ENCODE data around the gene SEMA3E.
A peak's percentile ranks its signal among the peaks of the same experiment; 100 is the strongest.

The SEMA3E gene

GRCh38 chr7:83552556-83552955, 96.4 kb downstream of the SEMA3E start:
- DNase-seq (ENCODE audit: low read depth), result peak; percentile 52

- DNase-seq (ENCODE audit: low read depth), result no peak
These were observed 98.8 kb downstream of the SEMA3E start for GRCh38 chr7:83550100-83550499.

- DNase-seq (ENCODE audit: low read depth), result no peak
These were observed 100.7 kb downstream of the SEMA3E start for GRCh38 chr7:83548250-83548649.

GRCh38 chr7:83547526-83547925, 101.4 kb downstream of the SEMA3E start:
- no peak for DNase-seq (ENCODE audit: low read depth)

- no peak for DNase-seq (ENCODE audit: low read depth)
These were observed 102.4 kb downstream of the SEMA3E start for GRCh38 chr7:83546586-83546985.

GRCh38 chr7:83541187-83541960, 107.6 kb downstream of the SEMA3E start:
- DNase-seq (ENCODE audit: low read depth), result no peak

GRCh38 chr7:83534488-83534887, 114.5 kb downstream of the SEMA3E start:
- no peak for DNase-seq (ENCODE audit: low read depth)

GRCh38 chr7:83532219-83532618, 116.7 kb downstream of the SEMA3E start:
- DNase-seq (ENCODE audit: low read depth), result no peak

GRCh38 chr7:83531766-83532165, 117.2 kb downstream of the SEMA3E start:
- DNase-seq (ENCODE audit: low read depth), result no peak

GRCh38 chr7:83528925-83529423, 120.0 kb downstream of the SEMA3E start:
- DNase-seq (ENCODE audit: low read depth), result no peak

GRCh38 chr7:83524277-83525075, 124.5 kb downstream of the SEMA3E start:
- no peak for DNase-seq (ENCODE audit: low read depth)

GRCh38 chr7:83520726-83521125, 128.2 kb downstream of the SEMA3E start:
- DNase-seq (ENCODE audit: low read depth), result no peak

GRCh38 chr7:83519240-83519639, 129.7 kb downstream of the SEMA3E start:
- DNase-seq (ENCODE audit: low read depth), result no peak

- no peak for DNase-seq (ENCODE audit: low read depth)
These were observed 131.8 kb downstream of the SEMA3E start for GRCh38 chr7:83517035-83517700.

- no peak for DNase-seq (ENCODE audit: low read depth)
These were observed 134.0 kb downstream of the SEMA3E start for GRCh38 chr7:83514977-83515376.

GRCh38 chr7:83509255-83510021, 139.5 kb downstream of the SEMA3E start:
- no peak for DNase-seq (ENCODE audit: low read depth)

GRCh38 chr7:83504330-83504729, 144.6 kb downstream of the SEMA3E start:
- DNase-seq (ENCODE audit: low read depth), result no peak

GRCh38 chr7:83502636-83503035, 146.3 kb downstream of the SEMA3E start:
- DNase-seq (ENCODE audit: low read depth), result no peak

GRCh38 chr7:83494683-83495082, 154.3 kb downstream of the SEMA3E start:
- DNase-seq (ENCODE audit: low read depth), result no peak

GRCh38 chr7:83492802-83493201, 156.1 kb downstream of the SEMA3E start:
- DNase-seq (ENCODE audit: low read depth), result no peak

GRCh38 chr7:83487801-83488200, 161.1 kb downstream of the SEMA3E start:
- DNase-seq (ENCODE audit: low read depth), result no peak

- no peak for DNase-seq (ENCODE audit: low read depth)
These were observed 162.0 kb downstream of the SEMA3E start for GRCh38 chr7:83486957-83487356.

Measured in CMK (cell line).